PFSK-1 (cell line): ENCODE data around the gene SUN5.

Source experiments
- FOXP2 ChIP-seq: optimal IDR thresholded peaks from 2 replicates; pipeline ENCODE3; 2011; ENCODE audit warnings: borderline replicate concordance, control low read depth, inconsistent platforms; ENCODE audit not compliant: insufficient read depth; ENCODE audit errors: extremely low read length, extremely low read depth
- POLR2AphosphoS5 ChIP-seq: IDR thresholded peaks from 2 replicates; pipeline ENCODE4 v1.6.1; 2012; ENCODE audit warnings: low read depth, mild to moderate bottlenecking, control low read depth, low read length, moderate library complexity
- REST ChIP-seq, 2 experiments: IDR thresholded peaks; 2 replicates each; pipeline versions ENCODE4 v1.6.1 to v1.8.0; 2011 to 2012; ENCODE audit warnings: low read depth in 2 of 2, low read length in 2 of 2, control low read depth in 1 of 2, inconsistent platforms in 1 of 2, mild to moderate bottlenecking in 1 of 2, moderate library complexity in 1 of 2; ENCODE audit not compliant: insufficient read depth in 1 of 2
- SIN3A ChIP-seq: IDR thresholded peaks from 2 replicates; pipeline ENCODE4 v1.6.1; 2012; ENCODE audit warnings: mild to moderate bottlenecking, low read length, moderate library complexity, borderline replicate concordance; ENCODE audit not compliant: insufficient read depth
- TAF1 ChIP-seq: IDR thresholded peaks from 2 replicates; pipeline ENCODE4 v1.6.1; 2012; ENCODE audit warnings: low read length, control low read depth, borderline replicate concordance; ENCODE audit not compliant: insufficient read depth

SUN5 gene

GRCh38 chr20:33016581-33017109, 12.4 kb upstream of the SUN5 start:
- TF ChIP-seq TAF1, result no peak
- no peak for TF ChIP-seq FOXP2
- no peak for TF ChIP-seq SIN3A
- TF ChIP-seq POLR2AphosphoS5, result no peak
- no peak for TF ChIP-seq REST (IDR thresholded peaks at IDR 0.05; ENCODE audit: insufficient read depth in 1 of 2, low read depth in 2 of 2, low read length in 2 of 2)

GRCh38 chr20:33015700-33016580, 11.7 kb upstream of the SUN5 start:
- TF ChIP-seq REST (IDR thresholded peaks at IDR 0.05; ENCODE audit: insufficient read depth in 1 of 2, low read depth in 2 of 2, low read length in 2 of 2) (no peak), FOXP2 (no peak)

GRCh38 chr20:33015114-33015484, 10.9 kb upstream of the SUN5 start:
- TF ChIP-seq TAF1, result no peak
- TF ChIP-seq POLR2AphosphoS5, result no peak
- no peak for TF ChIP-seq FOXP2
- TF ChIP-seq REST (IDR thresholded peaks at IDR 0.05; ENCODE audit: insufficient read depth in 1 of 2, low read depth in 2 of 2, low read length in 2 of 2), result no peak
- no peak for TF ChIP-seq SIN3A

GRCh38 chr20:33014336-33015113, 10.3 kb upstream of the SUN5 start:
- TF ChIP-seq SIN3A (no peak), POLR2AphosphoS5 (no peak), FOXP2 (no peak), REST (IDR thresholded peaks at IDR 0.05; ENCODE audit: insufficient read depth in 1 of 2, low read depth in 2 of 2, low read length in 2 of 2) (no peak), TAF1 (no peak)
